MG63 (cell line): ENCODE data around the gene TNN. TPM values are rescaled to one million over a fixed set of nuclear protein-coding genes. Genes with fewer than 3 reads are reported as not detected.
A peak's percentile ranks its signal among the peaks of the same experiment; 100 is the strongest.

ENCODE experiments used
- DNase-seq: peaks from one replicate; pipeline ENCODE4 v3.0.0-alpha.2; 2020
- H3K27me3 ChIP-seq: fragments of 250-450 bp; sonication (Bioruptor Pico); 2 replicates; pipeline ENCODE4 v1.5.1; 2020; ENCODE audit warnings: mild to moderate bottlenecking, moderate library complexity
- H3K36me3 ChIP-seq: fragments of 250-450 bp; sonication (Bioruptor Pico); 2 replicates; pipeline ENCODE4 v1.5.1; 2020; ENCODE audit warnings: mild to moderate bottlenecking, moderate library complexity
- H3K4me3 ChIP-seq: fragments of 250-450 bp; sonication (Bioruptor Pico); 2 replicates; pipeline ENCODE4 v1.5.1; 2020; ENCODE audit warnings: mild to moderate bottlenecking, moderate library complexity
- H3K9me3 ChIP-seq: fragments of 250-450 bp; sonication (Bioruptor Pico); 2 replicates; pipeline ENCODE4 v1.5.1; 2020; ENCODE audit warnings: mild to moderate bottlenecking, moderate library complexity
- total RNA-seq: library from RNA; depleted of rRNA; stranded (reverse); fragments of >200 nt; shearing (Covaris generic); gene quantifications from 2 replicates; pipeline ENCODE4 v1.2.3, GENCODE V29; 2014; ENCODE audit warnings: low replicate concordance

The TNN gene
- total RNA-seq, 1 experiment from 2014 or later: 0.23 TPM

- DNase-seq: peak; percentile 45
- Histone ChIP-seq H3K27me3 (no peaks in the 10 kb centered on the region), H3K4me3 (no peak overlapping the region), H3K36me3 (no peaks in the 10 kb centered on the region), H3K9me3 (no peaks in the 10 kb centered on the region)
Measured at GRCh38 chr1:175174309-175175102, 106.9 kb downstream of the TNN start.

- DNase-seq: peak; percentile 77
- Histone ChIP-seq H3K4me3 (no peak overlapping the region), H3K27me3 (no peaks in the 10 kb centered on the region), H3K9me3 (no peaks in the 10 kb centered on the region), H3K36me3 (no peaks in the 10 kb centered on the region)
Measured at GRCh38 chr1:175176246-175176645, 108.6 kb downstream of the TNN start.

DNA sequence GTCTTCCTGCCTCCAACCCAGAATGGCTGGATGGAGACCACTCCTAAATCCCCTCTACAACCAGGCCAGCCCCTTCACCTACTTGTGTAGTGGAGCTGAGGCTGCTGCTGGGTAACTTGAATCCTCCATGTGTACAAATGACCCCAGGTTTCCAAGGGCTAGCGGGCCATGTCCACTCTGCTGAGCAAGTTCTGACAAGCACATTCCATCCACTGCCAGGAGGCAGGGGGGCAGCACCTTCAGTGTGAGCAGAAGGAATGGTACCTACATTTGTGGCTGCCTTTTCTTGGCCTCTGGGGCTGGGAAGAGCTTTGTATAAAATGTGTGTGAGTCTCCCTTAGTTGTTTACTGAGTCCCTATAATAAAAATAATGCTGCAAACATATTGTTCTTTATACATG is 110.4 kb downstream of the TNN start:
- H3K4me3 ChIP-seq: no peak overlapping the region
- H3K9me3 ChIP-seq: no peaks in the 10 kb centered on the region
- DNase-seq: no peak
- no peaks in the 10 kb centered on the region for H3K36me3 ChIP-seq
- H3K27me3 ChIP-seq: no peaks in the 10 kb centered on the region

DNA sequence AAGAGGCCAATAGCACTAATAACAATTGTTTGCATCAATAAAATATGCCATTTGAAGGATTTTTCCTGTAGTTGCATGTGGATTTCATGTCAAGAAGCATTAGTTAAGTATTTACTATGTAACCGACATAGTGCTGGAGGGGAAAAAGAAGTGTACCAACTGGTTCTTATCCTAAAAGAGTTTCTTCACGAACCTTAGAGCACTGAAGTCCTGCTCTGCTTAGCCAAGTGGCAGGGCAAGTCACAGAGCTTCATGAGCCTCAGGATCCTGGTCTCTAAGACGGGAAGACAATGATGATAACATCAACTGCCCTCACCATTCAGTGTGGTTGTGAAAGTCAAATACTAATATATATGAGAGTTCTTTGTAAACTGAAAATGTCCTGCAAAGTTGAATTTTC is 110.8 kb downstream of the TNN start:
- Histone ChIP-seq H3K36me3 (no peaks in the 10 kb centered on the region), H3K27me3 (no peaks in the 10 kb centered on the region), H3K4me3 (no peak overlapping the region), H3K9me3 (no peaks in the 10 kb centered on the region)
- no peak for DNase-seq

- DNase-seq: no peak
- no peaks in the 10 kb centered on the region for H3K27me3 ChIP-seq
- no peaks in the 10 kb centered on the region for H3K9me3 ChIP-seq
- no peaks in the 10 kb centered on the region for H3K36me3 ChIP-seq
- no peak overlapping the region for H3K4me3 ChIP-seq
Measured at GRCh38 chr1:175179837-175180590, 112.4 kb downstream of the TNN start.

GRCh38 chr1:175182201-175182746 is 114.6 kb downstream of the TNN start:
- DNase-seq: no peak
- no peaks in the 10 kb centered on the region for H3K36me3 ChIP-seq
- no peak overlapping the region for H3K4me3 ChIP-seq
- no peaks in the 10 kb centered on the region for H3K9me3 ChIP-seq
- no peaks in the 10 kb centered on the region for H3K27me3 ChIP-seq

- Histone ChIP-seq H3K4me3 (no peak overlapping the region), H3K9me3 (no peaks in the 10 kb centered on the region), H3K27me3 (no peaks in the 10 kb centered on the region), H3K36me3 (no peaks in the 10 kb centered on the region)
- DNase-seq: no peak
Measured at GRCh38 chr1:175183586-175183985, 116.0 kb downstream of the TNN start.

DNA sequence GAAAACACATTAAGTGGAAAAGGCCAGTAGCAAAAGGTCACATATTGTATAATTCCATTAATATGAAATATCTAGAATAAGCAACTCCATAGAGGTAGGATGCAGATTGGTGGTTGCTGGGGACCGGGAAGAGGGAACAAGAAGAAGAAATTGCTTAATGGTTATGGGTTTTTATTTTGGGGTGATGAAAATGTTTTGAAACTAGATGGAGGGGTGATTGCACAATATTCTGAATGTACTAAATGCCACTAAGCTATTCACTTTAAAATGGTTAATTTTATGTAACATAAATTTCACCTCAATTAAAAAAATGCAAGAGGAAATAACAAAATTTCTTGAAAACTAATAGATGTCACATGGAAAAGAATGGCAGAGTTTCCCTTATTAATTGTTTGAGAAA is 118.3 kb downstream of the TNN start:
- DNase-seq: no peak
- no peak overlapping the region for H3K4me3 ChIP-seq
- no peaks in the 10 kb centered on the region for H3K9me3 ChIP-seq
- no peaks in the 10 kb centered on the region for H3K36me3 ChIP-seq
- H3K27me3 ChIP-seq: no peaks in the 10 kb centered on the region

- Histone ChIP-seq H3K4me3 (no peak overlapping the region), H3K36me3 (no peaks in the 10 kb centered on the region), H3K27me3 (no peaks in the 10 kb centered on the region), H3K9me3 (no peaks in the 10 kb centered on the region)
- no peak for DNase-seq
Measured at GRCh38 chr1:175186433-175187160, 119.0 kb downstream of the TNN start.

- H3K4me3 ChIP-seq: no peak overlapping the region
- H3K27me3 ChIP-seq: no peaks in the 10 kb centered on the region
- H3K9me3 ChIP-seq: no peaks in the 10 kb centered on the region
- no peaks in the 10 kb centered on the region for H3K36me3 ChIP-seq
- no peak for DNase-seq
Measured at GRCh38 chr1:175188936-175189335, 121.3 kb downstream of the TNN start.

- Histone ChIP-seq H3K9me3 (no peaks in the 10 kb centered on the region), H3K4me3 (peak overlapping the region; percentile 46), H3K36me3 (no peaks in the 10 kb centered on the region), H3K27me3 (no peaks in the 10 kb centered on the region)
- no peak for DNase-seq
Measured at GRCh38 chr1:175191659-175192058, 124.0 kb downstream of the TNN start.

DNA sequence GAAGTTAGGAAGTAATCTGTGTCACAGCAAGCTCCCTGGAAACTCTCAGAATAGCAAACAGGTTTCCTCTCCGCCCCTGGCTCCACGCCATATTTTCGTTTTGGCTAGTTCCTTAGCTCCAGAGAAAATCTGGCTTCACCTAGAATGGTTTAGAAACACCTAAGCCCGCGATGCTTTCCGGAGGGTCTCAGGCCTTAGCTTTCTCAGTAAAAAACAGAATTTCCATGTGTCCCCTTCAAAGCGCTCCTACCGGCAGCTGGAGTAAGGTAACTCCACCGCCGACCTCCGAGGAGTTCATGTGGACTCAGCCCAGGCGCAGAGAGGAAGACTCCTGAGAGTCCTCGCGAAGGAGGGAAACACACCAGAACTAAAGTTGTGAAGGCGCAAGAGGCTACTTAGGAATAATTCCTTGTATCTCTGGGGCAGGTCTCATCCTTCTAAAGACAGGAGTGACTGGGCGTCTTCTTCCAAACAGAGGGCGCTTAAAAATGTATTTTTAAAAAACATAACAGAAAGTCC is 124.5 kb downstream of the TNN start:
- H3K27me3 ChIP-seq: no peaks in the 10 kb centered on the region
- no peaks in the 10 kb centered on the region for H3K9me3 ChIP-seq
- H3K36me3 ChIP-seq: no peaks in the 10 kb centered on the region
- peak overlapping the region; percentile 46 for H3K4me3 ChIP-seq
- DNase-seq: no peak

DNA sequence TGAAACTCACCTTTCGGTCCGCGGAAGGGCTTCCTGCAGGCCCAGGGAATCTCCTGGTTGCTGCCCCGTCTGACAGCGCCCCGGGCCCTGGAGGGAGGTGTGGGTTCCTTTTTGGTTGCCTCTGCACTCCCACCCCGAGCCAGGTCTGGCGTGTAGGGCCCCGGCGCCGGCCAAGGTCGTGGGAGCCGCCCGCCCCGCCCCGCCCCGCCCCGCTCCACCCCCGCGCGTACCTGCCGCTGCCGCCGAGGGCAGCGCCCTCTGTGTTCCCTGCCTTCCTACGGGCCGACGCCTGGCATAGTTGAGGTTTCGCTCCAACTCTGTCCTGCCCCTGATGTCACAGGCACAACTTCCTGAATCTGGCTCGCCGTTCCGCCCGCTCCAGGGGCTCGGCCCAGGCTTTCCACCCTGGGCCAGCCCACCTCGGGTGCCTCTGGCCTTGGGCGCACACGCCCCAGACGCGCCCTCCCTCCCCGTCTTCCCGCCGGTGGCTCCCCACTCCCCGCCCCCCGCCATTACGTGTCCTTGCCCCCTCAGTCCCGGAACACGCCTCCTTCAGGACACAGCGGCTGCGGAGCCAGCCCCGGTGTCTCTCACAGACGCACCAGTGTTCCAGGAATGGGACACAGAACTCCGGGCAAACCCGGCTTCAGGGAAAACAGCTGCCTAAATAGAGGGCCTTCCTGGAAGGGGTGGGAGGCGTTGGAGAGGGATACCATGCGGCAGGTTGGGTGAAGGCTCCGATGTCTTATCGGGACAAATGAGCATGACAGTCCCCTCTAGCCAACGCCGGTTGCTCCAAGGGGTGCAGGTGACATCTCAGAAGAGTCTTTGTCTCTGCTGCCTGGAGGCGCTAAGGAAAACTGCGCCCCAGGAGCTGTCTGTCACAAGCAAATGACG is 125.2 kb downstream of the TNN start, which contains the start of gene KIAA0040:
Gene KIAA0040 (minus strand): TSS at position 147 of the 897 bp plus-strand sequence. CDS start 31,763 bp downstream, outside the sequence.
- no peaks in the 10 kb centered on the region for H3K36me3 ChIP-seq
- no peaks in the 10 kb centered on the region for H3K27me3 ChIP-seq
- H3K4me3 ChIP-seq: peak within 1 kb of the TSS; percentile 46
- no peaks in the 10 kb centered on the region for H3K9me3 ChIP-seq
- peak; percentile 53 for DNase-seq

- Histone ChIP-seq H3K4me3 (no peak overlapping the region), H3K9me3 (no peaks in the 10 kb centered on the region), H3K27me3 (no peaks in the 10 kb centered on the region), H3K36me3 (no peaks in the 10 kb centered on the region)
- DNase-seq: no peak
Measured at GRCh38 chr1:175193527-175193910, 125.9 kb downstream of the TNN start.

- H3K9me3 ChIP-seq: no peaks in the 10 kb centered on the region
- no peak overlapping the region for H3K4me3 ChIP-seq
- DNase-seq: no peak
- no peaks in the 10 kb centered on the region for H3K27me3 ChIP-seq
- H3K36me3 ChIP-seq: no peaks in the 10 kb centered on the region
Measured at GRCh38 chr1:175195281-175195680, 127.6 kb downstream of the TNN start.

- Histone ChIP-seq H3K4me3 (no peak overlapping the region), H3K9me3 (no peaks in the 10 kb centered on the region), H3K27me3 (no peaks in the 10 kb centered on the region), H3K36me3 (no peaks in the 10 kb centered on the region)
- DNase-seq: no peak
Measured at GRCh38 chr1:175195798-175196197, 128.2 kb downstream of the TNN start.
